Embryonic facial prominence (tissue), 1 donor: ENCODE measurements around the gene WWC2.

Experiments
- DNase-seq: peaks from one replicate; pipeline ENCODE4 v3.0.0-alpha.2; 2016; ENCODE audit errors: extremely low spot score

The WWC2 gene

DNA sequence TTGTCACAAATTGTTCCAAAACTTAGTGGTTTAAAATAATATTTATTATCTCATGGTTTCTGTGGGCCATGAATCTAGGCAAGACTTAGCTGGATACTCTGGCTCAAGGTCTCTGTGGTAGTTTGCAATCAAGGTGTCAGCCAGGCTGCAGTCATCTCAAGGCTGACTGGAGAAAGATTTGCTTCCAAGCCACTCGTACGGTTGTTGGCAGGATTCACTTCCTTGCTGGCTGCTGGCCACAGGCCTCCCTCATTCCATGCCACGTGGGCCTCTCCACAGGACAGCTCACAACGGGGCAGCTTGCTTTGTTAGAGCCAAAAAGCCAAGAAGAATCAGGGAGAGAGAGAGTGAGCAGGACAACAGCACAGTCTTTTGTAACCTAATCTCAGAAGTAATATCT is 101.4 kb downstream of the WWC2 start:
- no peak for DNase-seq

- DNase-seq, result no peak
Observed at GRCh38 chr4:183201331-183201730, 102.3 kb downstream of the WWC2 start.

DNA sequence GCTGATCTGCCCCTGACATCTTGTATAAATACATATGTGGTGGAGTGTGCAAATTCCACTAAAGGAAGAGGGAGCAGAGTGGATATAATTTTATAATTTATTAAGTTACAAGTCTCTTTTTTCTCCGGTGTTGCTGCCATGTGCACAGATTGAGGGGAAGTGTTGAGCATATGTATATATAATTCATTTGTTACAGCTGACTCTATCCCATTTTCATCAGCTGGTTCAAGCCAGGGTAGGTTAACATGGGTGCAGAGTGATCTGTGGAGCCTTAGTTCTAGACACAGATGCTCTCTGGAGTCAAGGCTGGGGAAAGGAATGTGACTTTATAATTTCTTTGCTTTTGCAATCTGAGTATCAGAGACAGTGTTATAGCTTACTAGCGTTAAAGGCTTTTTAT is 103.5 kb downstream of the WWC2 start:
- DNase-seq, result no peak

DNA sequence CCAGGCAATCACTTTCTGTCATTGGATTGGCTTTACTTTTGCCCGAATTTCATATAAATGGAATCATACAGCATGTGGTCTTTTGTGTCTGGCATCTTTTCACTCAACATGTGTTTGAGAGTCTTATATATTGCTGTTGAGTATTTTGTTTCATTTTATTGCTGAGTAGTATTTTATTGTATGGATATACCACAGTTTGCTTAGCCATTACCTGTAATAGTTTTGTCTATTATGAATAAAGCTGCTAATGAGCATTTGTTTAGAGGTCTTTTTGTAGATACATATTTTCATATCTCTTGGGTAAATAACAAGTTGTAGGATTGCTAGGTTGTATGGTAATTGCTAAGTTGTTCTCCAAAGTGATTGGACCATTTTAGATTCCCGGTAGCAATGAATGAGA is 105.7 kb downstream of the WWC2 start:
- DNase-seq, result no peak

GRCh38 chr4:183205193-183205592 is 106.1 kb downstream of the WWC2 start:
- DNase-seq, result no peak

GRCh38 chr4:183205709-183206108 is 106.7 kb downstream of the WWC2 start:
- no peak for DNase-seq

DNA sequence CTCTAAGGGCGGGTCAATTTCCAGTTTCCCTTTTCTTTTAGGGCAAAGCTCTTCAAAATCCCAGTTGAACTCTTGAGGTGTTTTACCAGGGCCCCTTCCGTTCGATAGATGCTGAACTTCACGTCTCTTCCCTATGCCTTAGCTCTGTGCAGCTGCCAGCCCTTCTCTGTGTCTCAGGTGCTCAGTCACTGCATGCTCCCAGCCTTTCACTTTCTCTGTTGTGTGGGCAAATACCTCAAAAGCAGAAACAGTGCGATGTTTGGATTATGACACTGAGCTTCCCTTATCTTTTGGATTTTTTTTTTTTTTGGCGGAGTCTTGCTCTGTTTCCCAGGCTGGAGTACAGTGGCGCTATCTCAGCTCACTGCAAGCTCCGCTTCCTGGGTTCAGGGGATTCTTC is 112.5 kb downstream of the WWC2 start:
- no peak for DNase-seq

DNA sequence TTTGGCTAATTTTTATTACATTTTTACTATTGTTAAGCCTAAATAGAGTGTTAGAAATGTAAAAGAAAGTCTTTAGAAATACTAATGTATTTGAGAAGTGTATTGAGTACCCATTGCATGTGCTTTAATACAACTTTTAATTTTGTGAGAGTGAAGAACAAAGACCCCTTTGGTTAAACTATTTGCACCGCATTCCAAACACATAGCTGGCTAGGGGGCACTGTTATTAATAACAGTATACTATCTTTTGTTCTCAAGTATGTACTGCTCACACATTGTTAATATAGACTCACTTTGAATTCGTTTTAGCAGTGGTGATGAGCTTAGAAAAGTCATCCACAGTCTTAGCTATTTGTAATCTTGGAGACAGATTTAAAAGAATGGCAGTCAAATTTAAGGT is 114.9 kb downstream of the WWC2 start:
- DNase-seq, result no peak

GRCh38 chr4:183214912-183215488 is 115.9 kb downstream of the WWC2 start:
- DNase-seq, result no peak

GRCh38 chr4:183220236-183220635 is 121.2 kb downstream of the WWC2 start:
- no peak for DNase-seq

GRCh38 chr4:183223053-183223452 is 124.0 kb downstream of the WWC2 start:
- no peak for DNase-seq

DNA sequence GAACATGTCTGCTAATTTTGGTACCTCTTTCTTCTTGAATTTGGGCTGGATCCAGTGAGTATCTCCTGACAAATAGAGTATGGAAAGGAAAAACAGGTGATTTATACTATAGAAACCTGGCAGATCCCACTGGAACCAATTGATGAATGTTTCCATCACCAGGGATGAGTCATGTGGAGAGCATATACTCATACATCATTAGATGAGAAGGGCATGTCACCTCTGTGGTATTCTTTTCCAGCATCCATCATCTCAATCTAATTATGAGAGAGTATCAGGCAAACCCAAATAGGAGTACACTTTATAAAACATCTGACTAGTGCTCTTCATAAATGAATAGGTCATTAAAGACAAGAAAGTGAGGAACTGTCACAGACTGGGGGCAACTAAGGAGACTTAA is 130.3 kb downstream of the WWC2 start:
- DNase-seq, result no peak

- DNase-seq, result no peak
Observed at GRCh38 chr4:183240581-183241321, 141.7 kb downstream of the WWC2 start.

DNA sequence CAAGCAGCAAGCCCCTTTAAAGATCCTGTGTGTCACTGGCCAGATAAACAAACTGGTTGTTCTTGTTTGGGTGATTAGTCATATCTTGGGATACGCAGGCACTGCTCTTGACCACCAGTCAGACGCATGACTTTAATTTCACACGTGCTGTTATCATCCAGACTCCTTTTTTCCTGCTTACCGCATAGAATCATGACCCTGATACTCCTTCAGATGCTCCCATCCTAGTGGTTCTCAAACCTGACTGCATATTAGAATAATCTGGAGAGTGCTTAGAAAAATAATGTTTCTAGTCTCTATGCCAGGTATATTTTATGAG is 142.2 kb downstream of the WWC2 start:
- no peak for DNase-seq

- no peak for DNase-seq
Observed at GRCh38 chr4:183241721-183242151, 142.7 kb downstream of the WWC2 start.

- no peak for DNase-seq
Observed at GRCh38 chr4:183242291-183242690, 143.2 kb downstream of the WWC2 start.

DNA sequence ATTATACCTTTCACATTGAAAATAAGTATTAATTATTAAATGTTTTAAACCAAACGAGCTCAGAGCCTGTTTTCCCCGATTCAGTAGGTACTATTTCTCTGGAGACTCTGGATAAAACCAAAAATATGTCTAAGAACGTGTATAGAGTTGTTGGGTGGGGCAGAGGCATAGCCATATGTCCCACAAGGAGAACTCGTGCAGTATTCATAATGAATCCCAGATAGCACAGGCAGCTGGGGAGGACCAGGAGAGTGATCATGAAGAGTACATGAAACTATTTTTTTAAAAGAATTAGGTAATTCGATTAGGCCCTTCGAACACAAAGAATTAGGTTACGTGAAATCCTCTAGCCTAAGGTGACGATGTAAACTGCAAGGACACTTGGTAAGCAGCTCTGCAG is 145.0 kb downstream of the WWC2 start:
- no peak for DNase-seq

DNA sequence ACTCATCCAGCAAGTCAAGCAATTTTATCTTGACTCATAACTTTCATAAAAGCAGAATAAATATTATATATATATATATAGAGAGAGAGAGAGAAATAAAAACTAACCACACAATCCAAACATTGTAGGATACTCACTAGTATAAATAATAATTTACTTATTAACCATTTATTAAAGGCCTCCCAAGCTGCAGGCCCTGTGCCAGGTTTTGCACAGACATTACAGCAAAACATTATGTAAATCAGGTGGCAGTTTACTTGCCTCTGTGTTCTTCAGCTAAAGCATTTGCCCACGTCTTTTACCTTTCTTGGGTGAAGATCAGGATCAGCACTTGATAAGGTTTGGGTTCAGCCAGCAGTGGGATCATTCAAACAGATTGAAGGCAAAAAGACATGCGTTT is 145.4 kb downstream of the WWC2 start:
- DNase-seq, result no peak

DNA sequence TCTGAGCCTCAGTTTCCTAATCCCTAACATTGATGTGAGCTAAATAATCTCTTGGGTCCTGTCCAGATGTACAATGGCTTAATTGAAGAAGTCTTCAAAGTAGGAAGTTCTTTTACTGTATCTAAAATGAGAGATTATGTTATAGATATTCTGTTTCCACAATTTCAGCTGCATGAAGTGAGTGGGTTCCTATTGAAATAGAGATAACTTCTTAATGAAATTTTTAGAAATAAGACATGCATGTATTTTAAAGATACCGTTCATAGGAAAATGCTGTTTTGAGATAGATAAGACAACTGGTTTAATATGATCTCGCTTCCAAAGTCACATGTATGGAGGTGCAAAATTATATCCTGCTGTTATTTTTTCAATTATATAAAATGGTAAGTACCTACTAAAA is 149.1 kb downstream of the WWC2 start:
- DNase-seq, result no peak

DNA sequence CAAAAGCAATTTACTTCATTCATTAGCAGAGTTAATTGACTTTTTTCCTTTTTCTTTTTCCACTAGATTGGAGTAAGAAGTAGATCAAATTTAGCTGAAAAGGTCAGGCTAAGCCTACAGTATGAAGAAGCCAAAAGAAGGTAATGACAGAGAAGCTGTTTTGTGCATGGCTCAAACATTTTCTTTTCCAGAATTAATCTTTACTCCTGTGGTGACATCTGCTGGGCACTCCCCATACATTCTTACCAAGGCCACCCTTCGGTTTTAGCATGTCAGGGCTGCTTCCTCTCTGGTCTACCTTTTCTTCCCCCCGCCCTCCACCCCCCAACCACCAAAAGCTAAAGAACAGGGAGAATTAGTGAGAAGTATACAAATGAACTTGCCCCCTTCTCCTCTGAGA is 150.8 kb downstream of the WWC2 start:
- DNase-seq, result no peak

- no peak for DNase-seq
Observed at GRCh38 chr4:183250831-183251230, 151.8 kb downstream of the WWC2 start.

DNA sequence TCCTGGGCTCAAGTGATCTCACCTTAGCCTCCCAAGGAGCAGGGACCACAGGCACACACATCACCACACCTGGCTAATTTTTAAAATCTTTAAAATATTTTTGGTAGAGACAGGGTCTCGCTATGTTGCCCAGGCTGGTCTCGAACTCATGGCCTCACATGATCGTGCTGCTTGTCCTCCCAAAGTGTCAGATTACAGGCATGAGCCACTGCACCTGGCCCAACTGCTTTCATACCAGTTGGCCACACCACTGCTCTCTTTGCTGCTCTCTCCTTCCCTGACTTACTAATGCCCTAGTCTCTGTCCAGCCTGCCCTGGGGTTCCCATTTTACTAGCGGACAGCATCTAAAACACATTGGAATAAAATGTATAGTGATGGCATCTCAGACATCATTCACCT is 153.9 kb downstream of the WWC2 start:
- DNase-seq, result no peak

DNA sequence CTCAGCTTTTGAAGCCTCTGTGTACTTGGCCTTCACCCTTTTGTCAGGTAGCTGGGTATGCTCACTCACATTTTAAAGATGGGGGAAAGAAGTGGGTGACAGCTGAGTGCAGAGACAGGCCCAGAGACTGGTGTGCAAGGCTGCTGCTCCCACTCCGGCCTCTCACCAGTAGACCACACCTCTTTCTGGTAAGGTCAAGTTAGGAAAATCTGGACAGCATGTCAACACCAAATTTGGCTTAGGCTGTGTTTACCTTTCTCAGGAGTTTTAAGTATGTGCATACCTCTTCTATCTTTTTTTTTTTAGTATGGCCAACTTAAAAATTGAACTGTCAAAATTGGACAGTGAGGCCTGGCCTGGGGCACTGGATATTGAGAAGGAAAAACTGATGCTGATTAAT is 154.4 kb downstream of the WWC2 start:
- DNase-seq, result no peak

DNA sequence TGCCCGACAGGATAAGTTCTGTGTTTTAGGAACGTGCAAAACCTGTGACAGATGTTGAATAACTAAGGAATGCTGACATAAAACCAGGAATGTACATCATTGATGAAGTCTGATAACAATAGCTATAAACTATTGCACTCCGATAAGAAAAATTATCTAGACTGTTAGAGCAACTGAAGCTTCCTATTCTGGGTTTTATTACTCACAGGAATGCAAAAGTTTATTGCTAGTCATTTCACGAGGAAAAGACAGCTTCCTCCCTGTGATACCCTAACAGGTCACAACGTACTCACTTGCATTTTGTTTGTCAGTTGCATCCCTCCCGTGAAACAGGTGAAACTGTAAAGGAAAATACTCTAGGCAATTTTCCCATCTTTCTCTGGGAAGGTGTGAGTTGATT is 155.1 kb downstream of the WWC2 start:
- DNase-seq, result no peak
